B cell (primary cell): ENCODE measurements around the gene KCNJ6. TPM values are rescaled to one million over a fixed set of nuclear protein-coding genes. Genes with fewer than 3 reads are reported as not detected.

Experiments
- ATAC-seq: fragments of 200-7000 bp; cut with Tn5 transposase; one replicate; pipeline ENCODE4 v1.10.0; 2021; ENCODE audit warnings: low read depth, mild to moderate bottlenecking, moderate number of reproducible peaks, moderate library complexity
- CTCF ChIA-PET: fragments of 350-600 bp; sonication (Branson Sonifier 250); formaldehyde crosslinking; loops from one replicate; lab custom pipeline; 2021; ENCODE audit warnings: antibody characterized with exemption, inconsistent platforms; lab: Charles Lee
- POLR2A ChIA-PET: fragments of 350-600 bp; sonication (Branson Sonifier 250); formaldehyde crosslinking; loops from one replicate; lab custom pipeline; 2021; ENCODE audit warnings: antibody characterized with exemption; lab: Charles Lee
- DNase-seq: peaks from one replicate; pipeline ENCODE4 v3.0.0; 2013
- H2AFZ ChIP-seq: 2 replicates; pipeline ENCODE4 v1.6.1; 2012; ENCODE audit warnings: mild to moderate bottlenecking, low read depth, low read length; ENCODE audit not compliant: insufficient read depth, poor library complexity, severe bottlenecking
- H3K27ac ChIP-seq, 2 donors: 1 replicate in 1 of 2; 2 replicates in 1 of 2; pipeline ENCODE4 v1.5.1; 2012 to 2013; ENCODE audit warnings: low read length in 2 of 2, mild to moderate bottlenecking in 2 of 2, moderate library complexity in 1 of 2
- H3K27me3 ChIP-seq, 4 experiments: fragments of 200-600 bp in 1 of 4; sonication (generic) in 1 of 4; replicated peaks in 1 of 4; 1 replicate in 2 of 4; 2 replicates in 2 of 4; pipeline versions ENCODE4 v1.6.1 to v1.7.0; 2013 to 2016; ENCODE audit warnings: low read length in 3 of 4, mild to moderate bottlenecking in 2 of 4, mixed read lengths in 1 of 4, moderate library complexity in 1 of 4; ENCODE audit not compliant: insufficient read depth in 4 of 4, control insufficient read depth in 3 of 4; ENCODE audit errors: control extremely low read depth in 1 of 4
- H3K36me3 ChIP-seq, 2 experiments: replicated peaks in 1 of 2; 1 replicate in 1 of 2; 2 replicates in 1 of 2; pipeline versions ENCODE4 v1.6.1 to v1.7.1; 2013; ENCODE audit warnings: low read length in 1 of 2; ENCODE audit not compliant: insufficient read depth in 2 of 2, control insufficient read depth in 1 of 2; ENCODE audit errors: control extremely low read depth in 1 of 2, extremely low read depth in 1 of 2
- H3K4me1 ChIP-seq, 2 donors: fragments of 200-600 bp in 1 of 2; sonication (generic) in 1 of 2; 1 replicate in 1 of 2; 2 replicates in 1 of 2; pipeline versions ENCODE4 v1.5.1 to v1.6.1; 2013 to 2017; ENCODE audit warnings: low read length in 2 of 2; ENCODE audit not compliant: control insufficient read depth in 2 of 2, insufficient read depth in 2 of 2
- H3K4me2 ChIP-seq: replicated peaks from 2 replicates; pipeline ENCODE3; 2012; ENCODE audit warnings: mild to moderate bottlenecking, low read depth, low read length; ENCODE audit not compliant: poor library complexity, severe bottlenecking
- H3K4me3 ChIP-seq, 5 experiments: fragments of 200-600 bp in 1 of 5; sonication (generic) in 1 of 5; 1 replicate in 3 of 5; 2 replicates in 2 of 5; pipeline versions ENCODE4 v1.5.1 to v1.7.0; 2011 to 2016; ENCODE audit warnings: low read length in 4 of 5, mild to moderate bottlenecking in 4 of 5, low read depth in 2 of 5, control low read depth in 1 of 5, moderate library complexity in 1 of 5; ENCODE audit not compliant: insufficient read depth in 1 of 5; ENCODE audit errors: control extremely low read depth in 1 of 5, extremely low read depth in 1 of 5
- H3K79me2 ChIP-seq: fragments of 200-600 bp; sonication (generic); one replicate; pipeline ENCODE4 v1.6.0; 2016; ENCODE audit warnings: low read length; ENCODE audit not compliant: control insufficient read depth, insufficient read depth
- H3K9ac ChIP-seq: fragments of 200-600 bp; sonication (generic); 2 replicates; pipeline ENCODE4 v1.6.1; 2017; ENCODE audit warnings: mild to moderate bottlenecking, low read length, moderate library complexity
- H3K9me3 ChIP-seq, 3 donors: one replicate each; pipeline versions ENCODE4 v1.6.1 to v1.7.1; 2013; ENCODE audit warnings: low read length in 2 of 3; ENCODE audit not compliant: control insufficient read depth in 2 of 3, insufficient read depth in 1 of 3; ENCODE audit errors: control extremely low read depth in 1 of 3
- H4K20me1 ChIP-seq: 2 replicates; pipeline ENCODE4 v1.6.0; 2012; ENCODE audit warnings: mild to moderate bottlenecking, low read length; ENCODE audit not compliant: insufficient read depth, control insufficient read depth, poor library complexity, severe bottlenecking
- H3K27ac Mint-ChIP-seq: one replicate; pipeline ENCODE4 v1.8.0; 2021; ENCODE audit warnings: mixed read lengths
- H3K27me3 Mint-ChIP-seq: one replicate; pipeline ENCODE4 v1.8.0; 2021; ENCODE audit warnings: mixed read lengths
- H3K4me1 Mint-ChIP-seq: one replicate; pipeline ENCODE4 v1.8.0; 2021; ENCODE audit warnings: mixed read lengths
- H3K4me3 Mint-ChIP-seq: one replicate; pipeline ENCODE4 v1.8.0; 2021; ENCODE audit warnings: mixed read lengths
- H3K9me3 Mint-ChIP-seq: one replicate; pipeline ENCODE4 v1.8.0; 2022; ENCODE audit warnings: mixed read lengths; ENCODE audit not compliant: insufficient read depth
- EZH2 ChIP-seq: IDR thresholded peaks from 2 replicates; pipeline ENCODE4 v1.6.1; 2012; ENCODE audit warnings: borderline replicate concordance, low read depth, mild to moderate bottlenecking, moderate library complexity, low read length; ENCODE audit not compliant: insufficient read depth, poor library complexity, severe bottlenecking
- WGBS: methylation state at CpG from one replicate; pipeline ENCODE4 v1.1.5; 2013; ENCODE audit warnings: missing lambda C conversion rate; ENCODE audit not compliant: insufficient coverage; 5-methylcytosine and 5-hydroxymethylcytosine counted together
- intact Hi-C: fragments of 100-400 bp; cut with micrococcal nuclease; formaldehyde crosslinking; loops from one replicate; pipeline ENCODE4 v1.10.0; 2022
- polyA plus RNA-seq: library from polyadenylated mRNA; depleted of rRNA; stranded (reverse); fragments of >200 nt; gene quantifications from 2 replicates; pipeline ENCODE4 v1.2.3, GENCODE V29; 2012
- total RNA-seq, 2 donors: library from RNA; stranded (reverse); fragments of 120-200 nt in 1 of 2; gene quantifications; 1 replicate in 1 of 2; 2 replicates in 1 of 2; pipeline versions ENCODE4 v1.2.3 to v1.2.4, GENCODE V29; 2013 to 2022
- TF ChIP-seq, protein P1 (sequence below): fragments of 200-600 bp; IDR thresholded peaks from one replicate; pipeline ENCODE4 v1.8.0; 2022; ENCODE audit warnings: antibody characterized with exemption, mild to moderate bottlenecking

The KCNJ6 gene
- total and polyA plus RNA-seq, 2 donors (not counting 1 experiment from before 2014, with no cell fraction given), result not detected

DNA sequence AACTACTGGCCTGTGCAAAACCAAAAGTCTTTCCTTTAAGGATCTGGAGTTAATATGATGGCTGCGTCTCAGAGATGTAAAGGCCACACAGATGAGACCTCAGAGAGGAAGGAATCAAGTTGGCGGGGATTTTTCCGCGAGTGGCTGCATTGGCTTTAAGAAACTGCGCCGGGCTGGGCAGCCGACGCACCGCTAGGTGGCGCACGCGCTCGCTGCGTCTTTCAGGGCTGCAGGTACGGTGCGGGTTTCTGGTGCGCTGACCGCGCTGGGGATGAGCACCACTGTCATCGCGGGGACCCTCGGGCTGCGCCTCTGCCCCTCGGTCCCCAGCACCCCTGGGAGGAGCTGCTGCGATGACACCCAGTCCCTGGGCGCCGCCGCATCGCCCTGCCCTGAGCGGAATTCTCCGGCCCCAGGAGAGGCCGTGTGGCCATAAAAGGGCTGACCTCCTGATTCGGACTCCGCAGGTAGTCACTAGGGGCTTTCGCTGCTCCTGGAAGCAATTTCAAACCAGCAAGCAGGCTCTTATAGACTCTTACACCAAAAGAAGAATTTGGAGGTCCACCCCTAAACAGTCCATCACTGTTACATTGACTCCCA, 241.0 kb downstream of the KCNJ6 start:
- ATAC-seq, result no peak
- peaks cover 4% of the 10 kb centered on the region for H3K9me3 Mint-ChIP-seq

More for the DNA sequence above, 241.0 kb downstream of the KCNJ6 start:
- POLR2A ChIA-PET, result no interaction called here
- Histone ChIP-seq H3K4me2 (no peak overlapping the region), H3K36me3 (no peaks in the 10 kb centered on the region), H3K9me3 (peaks cover 0 to 3% (median 0%) of the 10 kb centered on the region in 3 donors), H3K4me1 (no peaks in the 10 kb centered on the region), H3K27me3 (peaks cover 0 to 24% (median 7%) of the 10 kb centered on the region in 4 experiments), H3K9ac (no peak overlapping the region), H3K4me3 (no peak overlapping the region), H4K20me1 (no peaks in the 10 kb centered on the region), H3K27ac (no peak overlapping the region), H2AFZ (peak overlapping the region; percentile 25), H3K79me2 (no peaks in the 10 kb centered on the region)
- no peak overlapping the region for H3K27ac Mint-ChIP-seq
- TF ChIP-seq EZH2, result no peak
- TF ChIP-seq, protein P1, sequence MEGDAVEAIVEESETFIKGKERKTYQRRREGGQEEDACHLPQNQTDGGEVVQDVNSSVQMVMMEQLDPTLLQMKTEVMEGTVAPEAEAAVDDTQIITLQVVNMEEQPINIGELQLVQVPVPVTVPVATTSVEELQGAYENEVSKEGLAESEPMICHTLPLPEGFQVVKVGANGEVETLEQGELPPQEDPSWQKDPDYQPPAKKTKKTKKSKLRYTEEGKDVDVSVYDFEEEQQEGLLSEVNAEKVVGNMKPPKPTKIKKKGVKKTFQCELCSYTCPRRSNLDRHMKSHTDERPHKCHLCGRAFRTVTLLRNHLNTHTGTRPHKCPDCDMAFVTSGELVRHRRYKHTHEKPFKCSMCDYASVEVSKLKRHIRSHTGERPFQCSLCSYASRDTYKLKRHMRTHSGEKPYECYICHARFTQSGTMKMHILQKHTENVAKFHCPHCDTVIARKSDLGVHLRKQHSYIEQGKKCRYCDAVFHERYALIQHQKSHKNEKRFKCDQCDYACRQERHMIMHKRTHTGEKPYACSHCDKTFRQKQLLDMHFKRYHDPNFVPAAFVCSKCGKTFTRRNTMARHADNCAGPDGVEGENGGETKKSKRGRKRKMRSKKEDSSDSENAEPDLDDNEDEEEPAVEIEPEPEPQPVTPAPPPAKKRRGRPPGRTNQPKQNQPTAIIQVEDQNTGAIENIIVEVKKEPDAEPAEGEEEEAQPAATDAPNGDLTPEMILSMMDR, result peak; percentile 79
- H3K4me1 Mint-ChIP-seq, result peaks cover 2% of the 10 kb centered on the region
- intact Hi-C loops, result no loop called here
- CTCF ChIA-PET, result interaction anchor here (1.0 to 1.6 kb wide), 4 partner anchors 8 to 30 kb away, joined by 3 read pairs; no protein-coding TSS in a partner anchor
- H3K27me3 Mint-ChIP-seq, result peaks cover 43% of the 10 kb centered on the region
- H3K4me3 Mint-ChIP-seq, result no peak overlapping the region
- DNase-seq, result peak; percentile 49
- 18% methylated on average over 35 of the region's 35 CpGs for WGBS
